SK-N-SH treated with all-trans-retinoic acid at 6 μM for 48 hours (cell line): ENCODE measurements around the gene MRPL48.
A peak's percentile ranks its signal among the peaks of the same experiment; 100 is the strongest.

Experiments
- ATAC-seq: fragments of 200-7000 bp; cut with Tn5 transposase; 3 replicates; pipeline ENCODE4 v1.9.1; 2020; ENCODE audit warnings: mild to moderate bottlenecking, moderate library complexity
- ARNTL ChIP-seq: fragments of 450-650 bp; formaldehyde crosslinking; IDR thresholded peaks from 2 replicates; pipeline ENCODE4 v1.5.0; 2020; ENCODE audit warnings: low read depth, mild to moderate bottlenecking, moderate library complexity, borderline replicate concordance
- BACH2 ChIP-seq: fragments of 250-450 bp; sonication (Bioruptor Pico); IDR thresholded peaks from 2 replicates; pipeline ENCODE4 v1.9.0; 2021; ENCODE audit warnings: mild to moderate bottlenecking, borderline replicate concordance
- CSDC2 ChIP-seq: fragments of 250-450 bp; sonication (Bioruptor Pico); IDR thresholded peaks from 2 replicates; pipeline ENCODE4 v1.5.0; 2020; ENCODE audit warnings: mild to moderate bottlenecking, moderate library complexity
- ESRRG ChIP-seq: fragments of 250-450 bp; sonication (Bioruptor Pico); IDR thresholded peaks from 2 replicates; pipeline ENCODE4 v1.6.1; 2021; ENCODE audit warnings: mild to moderate bottlenecking
- GLIS3 ChIP-seq: fragments of 250-450 bp; sonication (Bioruptor Pico); IDR thresholded peaks from 2 replicates; pipeline ENCODE4 v1.5.0; 2020; ENCODE audit warnings: mild to moderate bottlenecking, moderate library complexity
- ISL1 ChIP-seq: fragments of 250-450 bp; sonication (Bioruptor Pico); IDR thresholded peaks from 2 replicates; pipeline ENCODE4 v2.1.2; 2022; ENCODE audit warnings: mild to moderate bottlenecking, moderate library complexity
- OSR1 ChIP-seq: fragments of 250-450 bp; sonication (Bioruptor Pico); IDR thresholded peaks from 2 replicates; pipeline ENCODE4 v1.8.0; 2022; ENCODE audit warnings: moderate library complexity, mild to moderate bottlenecking, inconsistent platforms
- PATZ1 ChIP-seq: fragments of 250-450 bp; sonication (Bioruptor Pico); IDR thresholded peaks from 2 replicates; pipeline ENCODE4 v1.8.0; 2020; ENCODE audit warnings: mild to moderate bottlenecking, moderate library complexity, borderline replicate concordance
- POU6F1 ChIP-seq: fragments of 250-450 bp; sonication (Bioruptor Pico); IDR thresholded peaks from 2 replicates; pipeline ENCODE4 v1.8.0; 2021; ENCODE audit warnings: low read depth, mild to moderate bottlenecking, moderate library complexity, borderline replicate concordance
- PPARA ChIP-seq: fragments of 250-450 bp; sonication (Bioruptor Pico); IDR thresholded peaks from 2 replicates; pipeline ENCODE4 v1.5.0; 2020; ENCODE audit warnings: mild to moderate bottlenecking, borderline replicate concordance
- RARB ChIP-seq: fragments of 250-450 bp; sonication (Bioruptor Pico); IDR thresholded peaks from 2 replicates; pipeline ENCODE4 v1.8.0; 2021; ENCODE audit warnings: mild to moderate bottlenecking, moderate library complexity
- SNAI2 ChIP-seq: fragments of 250-450 bp; sonication (Bioruptor Pico); IDR thresholded peaks from 2 replicates; pipeline ENCODE4 v1.5.0; 2020; ENCODE audit warnings: mild to moderate bottlenecking, moderate library complexity
- TCF4 ChIP-seq: fragments of 250-450 bp; sonication (Bioruptor Pico); IDR thresholded peaks from 2 replicates; pipeline ENCODE4 v1.8.0; 2021; ENCODE audit warnings: mild to moderate bottlenecking, moderate library complexity, borderline replicate concordance
- TOX ChIP-seq: fragments of 250-450 bp; sonication (Bioruptor Pico); IDR thresholded peaks from 2 replicates; pipeline ENCODE4 v1.8.0; 2021; ENCODE audit warnings: mild to moderate bottlenecking, moderate library complexity, borderline replicate concordance
- ZC3H10 ChIP-seq: fragments of 250-450 bp; sonication (Bioruptor Pico); IDR thresholded peaks from 2 replicates; pipeline ENCODE4 v1.5.1; 2021; ENCODE audit warnings: mild to moderate bottlenecking, moderate library complexity
- ZFP3 ChIP-seq: fragments of 250-450 bp; sonication (Bioruptor Pico); IDR thresholded peaks from 2 replicates; pipeline ENCODE4 v1.5.0; 2020; ENCODE audit warnings: mild to moderate bottlenecking, moderate library complexity
- ZFP30 ChIP-seq: fragments of 450-650 bp; formaldehyde crosslinking; IDR thresholded peaks from 2 replicates; pipeline ENCODE4 v1.5.0; 2022; ENCODE audit warnings: mild to moderate bottlenecking, moderate library complexity
- ZNF565 ChIP-seq: fragments of 450-650 bp; formaldehyde crosslinking; conservative IDR thresholded peaks from 2 replicates; pipeline ENCODE4 v1.5.0; 2020; ENCODE audit warnings: low read depth, mild to moderate bottlenecking, moderate library complexity
- ZNF70 ChIP-seq: fragments of 450-650 bp; formaldehyde crosslinking; IDR thresholded peaks from 2 replicates; pipeline ENCODE4 v1.5.0; 2020; ENCODE audit warnings: mild to moderate bottlenecking, moderate library complexity
- ZNF8 ChIP-seq: fragments of 450-650 bp; formaldehyde crosslinking; IDR thresholded peaks from 2 replicates; pipeline ENCODE4 v1.5.0; 2020; ENCODE audit warnings: mild to moderate bottlenecking, moderate library complexity
- TF ChIP-seq, protein P1 (sequence below): fragments of 250-450 bp; sonication (Bioruptor Pico); IDR thresholded peaks from 2 replicates; pipeline ENCODE4 v1.5.1; 2020; ENCODE audit warnings: low read depth, mild to moderate bottlenecking, moderate library complexity
- TF ChIP-seq, protein P2 (sequence below): fragments of 250-450 bp; sonication (Bioruptor Pico); IDR thresholded peaks from 2 replicates; pipeline ENCODE4 v1.5.0; 2020; ENCODE audit warnings: mild to moderate bottlenecking, moderate library complexity

MRPL48 gene

GRCh38 chr11:73893041-73893440, 105.4 kb downstream of the MRPL48 start:
- TF ChIP-seq ISL1: no peak
- no peak for TF ChIP-seq GLIS3 (CRISPR knock-in tag)
- TF ChIP-seq, protein P1, sequence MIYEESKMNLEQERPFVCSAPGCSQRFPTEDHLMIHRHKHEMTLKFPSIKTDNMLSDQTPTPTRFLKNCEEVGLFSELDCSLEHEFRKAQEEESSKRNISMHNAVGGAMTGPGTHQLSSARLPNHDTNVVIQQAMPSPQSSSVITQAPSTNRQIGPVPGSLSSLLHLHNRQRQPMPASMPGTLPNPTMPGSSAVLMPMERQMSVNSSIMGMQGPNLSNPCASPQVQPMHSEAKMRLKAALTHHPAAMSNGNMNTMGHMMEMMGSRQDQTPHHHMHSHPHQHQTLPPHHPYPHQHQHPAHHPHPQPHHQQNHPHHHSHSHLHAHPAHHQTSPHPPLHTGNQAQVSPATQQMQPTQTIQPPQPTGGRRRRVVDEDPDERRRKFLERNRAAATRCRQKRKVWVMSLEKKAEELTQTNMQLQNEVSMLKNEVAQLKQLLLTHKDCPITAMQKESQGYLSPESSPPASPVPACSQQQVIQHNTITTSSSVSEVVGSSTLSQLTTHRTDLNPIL: no peak
- TF ChIP-seq ESRRG (CRISPR knock-in tag): no peak
- TF ChIP-seq ZNF565 (CRISPR knock-in tag): no peak
- no peak for TF ChIP-seq RARB (CRISPR knock-in tag)
- no peak for TF ChIP-seq PPARA (CRISPR knock-in tag)
- no peak for TF ChIP-seq POU6F1 (CRISPR knock-in tag)
- TF ChIP-seq ZFP3 (CRISPR knock-in tag): no peak
- TF ChIP-seq CSDC2 (CRISPR knock-in tag): no peak
- no peak for ATAC-seq

GRCh38 chr11:73894725-73895335, 107.2 kb downstream of the MRPL48 start:
- no peak for ATAC-seq
- no peak for TF ChIP-seq ZNF8

DNA sequence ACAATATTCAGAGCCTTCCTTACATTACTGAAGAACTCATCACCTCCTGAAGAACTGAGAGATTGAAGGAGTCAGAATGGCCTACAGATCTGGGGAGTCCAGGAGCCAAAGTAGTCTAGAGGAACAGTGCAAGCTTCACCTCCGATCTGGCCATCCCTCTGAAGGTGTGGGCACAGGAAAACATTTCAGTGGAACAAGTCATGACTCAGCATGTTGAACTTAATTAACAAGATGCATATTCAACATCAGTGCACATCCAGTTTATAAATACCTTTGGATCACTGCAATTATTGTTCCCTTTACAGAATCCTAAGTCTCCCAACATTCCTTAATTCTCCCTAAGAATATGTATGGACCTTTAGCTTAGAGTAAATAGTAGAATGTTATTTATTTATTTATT, 114.6 kb downstream of the MRPL48 start:
- ATAC-seq: no peak
- TF ChIP-seq, protein P2, sequence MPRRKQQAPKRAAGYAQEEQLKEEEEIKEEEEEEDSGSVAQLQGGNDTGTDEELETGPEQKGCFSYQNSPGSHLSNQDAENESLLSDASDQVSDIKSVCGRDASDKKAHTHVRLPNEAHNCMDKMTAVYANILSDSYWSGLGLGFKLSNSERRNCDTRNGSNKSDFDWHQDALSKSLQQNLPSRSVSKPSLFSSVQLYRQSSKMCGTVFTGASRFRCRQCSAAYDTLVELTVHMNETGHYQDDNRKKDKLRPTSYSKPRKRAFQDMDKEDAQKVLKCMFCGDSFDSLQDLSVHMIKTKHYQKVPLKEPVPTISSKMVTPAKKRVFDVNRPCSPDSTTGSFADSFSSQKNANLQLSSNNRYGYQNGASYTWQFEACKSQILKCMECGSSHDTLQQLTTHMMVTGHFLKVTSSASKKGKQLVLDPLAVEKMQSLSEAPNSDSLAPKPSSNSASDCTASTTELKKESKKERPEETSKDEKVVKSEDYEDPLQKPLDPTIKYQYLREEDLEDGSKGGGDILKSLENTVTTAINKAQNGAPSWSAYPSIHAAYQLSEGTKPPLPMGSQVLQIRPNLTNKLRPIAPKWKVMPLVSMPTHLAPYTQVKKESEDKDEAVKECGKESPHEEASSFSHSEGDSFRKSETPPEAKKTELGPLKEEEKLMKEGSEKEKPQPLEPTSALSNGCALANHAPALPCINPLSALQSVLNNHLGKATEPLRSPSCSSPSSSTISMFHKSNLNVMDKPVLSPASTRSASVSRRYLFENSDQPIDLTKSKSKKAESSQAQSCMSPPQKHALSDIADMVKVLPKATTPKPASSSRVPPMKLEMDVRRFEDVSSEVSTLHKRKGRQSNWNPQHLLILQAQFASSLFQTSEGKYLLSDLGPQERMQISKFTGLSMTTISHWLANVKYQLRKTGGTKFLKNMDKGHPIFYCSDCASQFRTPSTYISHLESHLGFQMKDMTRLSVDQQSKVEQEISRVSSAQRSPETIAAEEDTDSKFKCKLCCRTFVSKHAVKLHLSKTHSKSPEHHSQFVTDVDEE (CRISPR knock-in tag): no peak
- no peak for TF ChIP-seq ZFP30
- no peak for TF ChIP-seq ZNF8
- TF ChIP-seq OSR1 (CRISPR knock-in tag): no peak
- no peak for TF ChIP-seq ISL1
- no peak for TF ChIP-seq CSDC2 (CRISPR knock-in tag)
- no peak for TF ChIP-seq PPARA (CRISPR knock-in tag)
- TF ChIP-seq ARNTL (CRISPR knock-in tag): no peak
- TF ChIP-seq SNAI2: no peak
- TF ChIP-seq BACH2 (CRISPR knock-in tag): no peak
- no peak for TF ChIP-seq ZNF70 (CRISPR knock-in tag)

GRCh38 chr11:73907191-73907590, 119.5 kb downstream of the MRPL48 start:
- peak; percentile 82 for ATAC-seq

More at GRCh38 chr11:73907191-73907590, 119.5 kb downstream of the MRPL48 start:
- TF ChIP-seq ARNTL (CRISPR knock-in tag) (no peak), ZFP3 (CRISPR knock-in tag) (no peak), ZC3H10 (CRISPR knock-in tag) (no peak), OSR1 (CRISPR knock-in tag) (no peak), ISL1 (no peak), ZNF8 (no peak), TCF4 (CRISPR knock-in tag) (no peak), PATZ1 (CRISPR knock-in tag) (no peak), PPARA (CRISPR knock-in tag) (no peak), POU6F1 (CRISPR knock-in tag) (no peak), GLIS3 (CRISPR knock-in tag) (no peak), TOX (CRISPR knock-in tag) (no peak), SNAI2 (no peak), BACH2 (CRISPR knock-in tag) (no peak), ESRRG (CRISPR knock-in tag) (no peak), ZNF70 (CRISPR knock-in tag) (no peak), RARB (CRISPR knock-in tag) (no peak)
- TF ChIP-seq, protein P2 (CRISPR knock-in tag): no peak
